Kasumi-1 (cell line): Measurements from ENCODE around the gene ACP2.

Experiments
- DNase-seq, 2 experiments: peaks; one replicate each; lab custom pipeline; 2025; lab: John Stamatoyannopoulos, UW

The ACP2 gene, protein sequence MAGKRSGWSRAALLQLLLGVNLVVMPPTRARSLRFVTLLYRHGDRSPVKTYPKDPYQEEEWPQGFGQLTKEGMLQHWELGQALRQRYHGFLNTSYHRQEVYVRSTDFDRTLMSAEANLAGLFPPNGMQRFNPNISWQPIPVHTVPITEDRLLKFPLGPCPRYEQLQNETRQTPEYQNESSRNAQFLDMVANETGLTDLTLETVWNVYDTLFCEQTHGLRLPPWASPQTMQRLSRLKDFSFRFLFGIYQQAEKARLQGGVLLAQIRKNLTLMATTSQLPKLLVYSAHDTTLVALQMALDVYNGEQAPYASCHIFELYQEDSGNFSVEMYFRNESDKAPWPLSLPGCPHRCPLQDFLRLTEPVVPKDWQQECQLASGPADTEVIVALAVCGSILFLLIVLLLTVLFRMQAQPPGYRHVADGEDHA

DNA sequence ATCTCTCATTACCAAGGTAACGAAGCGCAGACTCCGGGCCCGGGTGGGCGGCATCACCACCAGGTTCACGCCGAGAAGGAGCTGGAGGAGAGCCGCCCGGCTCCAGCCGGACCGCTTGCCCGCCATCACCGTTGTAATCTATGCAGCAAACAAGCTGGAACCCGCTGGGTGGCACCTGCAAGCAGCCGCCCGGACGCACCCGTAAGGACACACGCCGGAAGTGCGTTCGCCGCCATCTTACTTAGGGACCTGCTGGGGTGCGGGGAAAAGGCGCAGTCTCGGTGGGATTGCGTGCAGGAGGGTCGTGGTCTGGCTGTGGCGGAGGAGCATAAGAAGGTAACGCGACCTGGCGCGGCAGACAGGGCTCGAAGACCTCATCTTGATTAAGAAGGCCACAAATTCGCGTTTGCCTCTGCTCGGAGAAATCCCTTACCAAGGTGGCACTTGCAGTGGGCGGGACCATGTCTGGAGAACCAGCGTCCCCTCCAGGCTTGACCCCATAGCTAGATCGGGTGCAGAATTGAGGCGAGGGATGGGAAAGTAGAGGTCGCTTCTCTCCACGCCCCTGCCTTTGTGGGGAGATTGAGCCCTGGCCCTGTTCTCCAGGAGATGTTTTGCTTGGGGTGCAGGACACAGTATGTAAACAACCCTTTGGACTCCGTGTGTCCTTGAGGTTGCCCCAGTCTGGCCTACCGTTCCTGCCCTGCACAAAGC, at the start of gene ACP2:
ACP2 (minus strand) TSS at position 151 of the 714 bp plus-strand sequence; CDS start at position 126, 25 bp downstream.
- peak; percentile 71 to 88 for DNase-seq

DNA sequence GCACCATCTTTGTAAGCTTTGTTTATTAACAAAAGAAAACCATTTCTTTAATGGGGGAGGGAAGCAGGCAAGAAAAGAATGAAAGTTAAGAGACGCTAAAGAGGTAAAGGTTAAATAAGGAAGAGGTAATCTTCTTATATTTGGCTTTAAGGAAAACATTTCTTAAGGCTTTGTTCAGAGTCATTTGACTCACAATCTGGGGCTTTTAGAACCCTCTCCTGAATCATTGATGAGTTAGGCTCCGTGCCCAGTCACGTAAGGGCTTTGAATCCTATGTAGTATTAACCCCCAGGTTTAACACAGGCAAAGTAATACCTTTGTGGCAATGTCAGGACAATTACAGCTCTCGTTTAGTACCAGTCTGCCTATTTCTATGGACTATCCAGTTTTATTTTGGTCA, 47.4 kb upstream of the ACP2 start:
- no peak for DNase-seq

DNA sequence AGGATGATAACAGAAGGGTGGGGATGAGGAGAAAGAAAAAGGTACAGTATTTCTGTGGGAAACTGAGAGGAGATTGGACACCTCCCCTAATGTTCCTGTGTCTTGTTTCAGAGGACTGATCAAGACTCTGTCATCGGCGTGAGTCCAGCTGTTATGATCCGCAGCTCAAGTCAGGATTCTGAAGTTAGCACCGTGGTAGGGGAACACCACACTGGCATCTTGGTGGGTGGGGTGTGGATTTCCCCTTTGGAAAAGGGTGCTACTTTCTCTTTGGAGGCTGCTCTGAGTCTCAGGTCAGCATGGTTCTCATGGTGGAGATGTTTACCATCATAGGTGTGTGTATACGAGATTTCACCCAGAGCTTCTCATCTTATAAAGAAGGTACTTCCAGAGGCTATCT, 46.8 kb upstream of the ACP2 start:
- no peak for DNase-seq

DNA sequence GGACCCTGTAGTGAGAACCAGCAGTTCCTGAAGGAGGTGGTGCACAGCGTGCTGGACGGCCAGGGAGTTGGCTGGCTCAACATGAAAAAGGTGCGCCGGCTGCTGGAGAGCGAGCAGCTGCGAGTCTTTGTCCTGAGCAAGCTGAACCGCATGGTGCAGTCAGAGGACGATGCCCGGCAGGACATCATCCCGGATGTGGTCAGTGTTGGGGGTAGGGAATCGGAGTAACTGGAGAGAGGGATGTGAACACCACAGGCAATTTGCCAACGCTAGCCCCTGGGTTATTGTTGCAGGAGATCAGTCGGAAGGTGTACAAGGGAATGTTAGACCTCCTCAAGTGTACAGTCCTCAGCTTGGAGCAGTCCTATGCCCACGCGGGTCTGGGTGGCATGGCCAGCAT, 41.2 kb upstream of the ACP2 start:
- no peak for DNase-seq

DNA sequence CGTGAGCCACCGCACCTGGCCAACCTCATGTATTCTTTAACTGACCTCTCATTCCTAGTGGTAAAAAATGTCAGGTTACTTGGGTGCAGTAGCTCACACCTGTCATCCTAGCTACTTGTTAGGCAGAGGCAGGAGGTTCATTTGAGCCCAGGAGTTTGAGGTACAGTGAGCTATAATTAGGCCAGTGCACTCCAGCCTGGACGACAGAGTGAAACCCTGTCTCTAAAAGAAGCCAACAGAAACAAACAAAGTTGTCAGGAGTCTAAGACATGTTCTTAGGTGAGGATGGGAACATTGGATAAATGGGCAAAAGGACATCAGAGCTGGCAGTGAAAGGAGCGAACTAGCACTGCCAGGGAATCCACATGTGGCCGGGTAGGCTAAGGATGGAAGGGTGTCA, 39.5 kb upstream of the ACP2 start:
- no peak for DNase-seq

DNA sequence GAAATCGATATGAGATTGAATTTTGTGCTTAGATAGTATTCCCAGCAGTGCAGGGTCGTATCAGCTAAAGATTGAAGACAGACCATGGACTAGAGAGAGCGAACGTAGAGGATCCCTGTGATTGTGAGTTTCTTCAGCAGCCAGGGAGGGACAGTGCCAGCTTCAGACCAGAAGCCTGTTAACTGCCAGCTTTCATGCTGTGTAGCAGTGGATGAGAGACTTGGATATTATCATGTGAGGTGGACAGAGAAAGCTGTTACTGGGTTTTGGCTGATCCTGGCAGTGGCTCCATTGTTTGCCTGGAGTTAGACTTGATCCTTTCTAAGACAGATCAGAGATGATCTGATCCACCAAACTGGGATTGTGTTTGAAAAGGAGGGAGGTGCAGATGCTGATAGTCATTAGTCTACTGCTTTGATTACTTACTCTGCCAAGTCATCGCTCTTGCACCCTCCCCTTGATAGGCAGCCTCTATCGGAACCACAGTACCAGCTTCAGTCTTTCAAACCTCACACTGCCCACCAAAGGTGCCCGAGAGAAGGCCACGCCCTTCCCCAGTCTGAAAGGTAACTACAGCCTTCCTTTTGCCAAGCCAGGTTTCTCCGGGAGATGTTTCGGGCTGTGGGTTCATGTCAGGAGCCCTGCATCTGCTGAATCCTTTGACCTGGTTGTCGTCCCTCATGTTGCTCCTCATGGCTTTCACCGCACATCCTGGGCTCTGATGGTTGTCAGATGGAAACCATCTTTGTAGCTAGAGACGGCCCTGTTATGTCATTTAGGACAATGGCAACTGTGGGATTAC, 37.6 kb upstream of the ACP2 start:
- DNase-seq: no peak

- no peak for DNase-seq
These were observed 35.5 kb upstream of the ACP2 start for GRCh38 chr11:47284151-47284550.

DNA sequence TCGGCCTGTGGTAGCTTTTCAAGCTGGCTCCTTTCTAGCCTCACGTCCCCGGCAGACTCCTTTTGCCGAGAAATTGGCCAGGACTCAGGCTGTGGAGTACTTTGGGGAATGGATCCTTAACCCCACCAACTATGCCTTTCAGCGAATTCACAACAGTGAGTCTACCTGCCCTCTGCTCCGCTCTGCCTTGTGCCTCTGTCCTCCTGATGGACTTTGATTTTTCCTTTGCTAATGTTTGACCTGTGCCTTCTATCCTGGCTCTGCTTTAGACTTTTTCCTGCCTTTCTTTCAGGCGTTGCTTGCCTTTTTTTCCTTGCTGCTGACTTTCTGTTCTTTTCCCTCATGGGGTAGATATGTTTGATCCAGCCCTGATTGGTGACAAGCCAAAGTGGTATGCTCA, 33.8 kb upstream of the ACP2 start:
- no peak for DNase-seq

DNA sequence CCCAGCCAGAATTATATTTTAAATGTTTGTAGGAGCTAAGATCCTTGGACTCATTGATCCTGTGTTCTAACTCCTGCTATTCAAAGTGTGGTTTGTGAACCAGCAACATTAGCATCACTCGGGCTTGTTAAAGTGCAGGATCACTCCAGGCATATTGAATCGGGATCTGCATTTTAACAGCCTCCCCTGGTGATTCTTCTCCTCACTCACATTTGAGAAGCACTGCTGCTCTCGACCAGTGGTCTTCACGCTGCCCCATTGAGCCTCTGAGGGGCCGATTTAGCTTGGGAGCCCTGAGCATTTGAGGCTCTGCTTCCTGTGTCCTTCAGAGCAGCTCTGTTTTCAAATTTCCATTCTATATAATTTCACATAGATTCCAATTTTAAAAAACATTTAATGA, 32.2 kb upstream of the ACP2 start:
- no peak for DNase-seq

GRCh38 chr11:47280099-47280498, 31.5 kb upstream of the ACP2 start:
- no peak for DNase-seq

DNA sequence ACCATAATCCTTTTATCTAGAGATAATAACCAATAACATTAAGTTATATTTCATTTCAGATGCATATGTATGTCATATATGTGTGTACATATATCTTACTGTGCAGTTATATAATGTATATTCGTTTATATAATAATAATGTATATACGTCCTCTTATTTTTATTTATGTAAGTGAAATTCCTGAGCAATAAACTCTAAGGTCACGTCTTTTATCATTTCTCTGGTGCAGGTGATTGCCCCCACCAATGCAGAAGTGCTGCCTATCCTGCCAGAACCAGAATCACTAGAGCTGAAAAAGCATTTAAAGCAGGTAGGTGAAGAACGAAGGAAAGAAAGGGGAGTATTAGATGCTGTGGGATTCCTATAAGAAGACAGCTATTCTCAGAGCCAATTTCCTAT, 30.2 kb upstream of the ACP2 start:
- DNase-seq: no peak

DNA sequence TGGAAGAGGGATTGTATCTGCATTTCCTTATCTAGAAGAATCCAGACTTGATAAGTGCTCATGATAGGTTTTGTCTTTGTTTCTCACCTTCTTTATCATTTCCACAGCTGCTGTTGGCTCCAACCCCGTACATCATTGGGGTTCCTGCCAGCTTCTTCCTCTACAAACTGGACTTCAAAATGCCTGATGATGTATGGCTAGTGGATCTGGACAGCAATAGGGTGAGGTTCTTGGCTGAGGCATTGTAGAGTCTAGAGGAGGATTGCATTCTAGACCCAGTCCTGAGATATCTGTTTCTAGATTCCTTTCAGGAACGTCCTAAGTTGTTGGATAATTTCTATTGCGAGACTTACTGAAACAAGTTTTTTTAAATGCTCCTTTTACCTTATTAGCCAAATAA, 29.4 kb upstream of the ACP2 start:
- DNase-seq: no peak

DNA sequence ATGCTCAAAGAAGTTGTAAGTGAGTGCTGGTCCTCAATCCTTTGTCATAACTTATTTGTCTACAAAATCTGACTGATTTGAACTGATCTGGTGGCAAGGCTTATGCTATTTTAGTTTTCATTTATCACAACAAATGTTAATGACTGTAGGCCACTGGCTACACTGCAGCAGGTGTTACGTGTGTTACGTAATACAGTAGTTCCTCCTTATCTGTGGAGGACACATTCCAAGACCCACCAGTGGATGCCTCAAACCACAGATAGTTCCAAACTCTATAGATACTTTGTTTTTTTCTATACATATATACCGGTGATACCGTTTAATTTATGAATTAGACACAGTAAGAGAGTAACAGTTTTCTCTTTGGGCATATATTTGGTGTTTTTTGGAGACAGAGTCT, 28.3 kb upstream of the ACP2 start:
- no peak for DNase-seq

- DNase-seq: no peak
These were observed 26.1 kb upstream of the ACP2 start for GRCh38 chr11:47274495-47275235.

- peak; percentile 46 to 70 for DNase-seq
These were observed 24.1 kb upstream of the ACP2 start for GRCh38 chr11:47272706-47273105.

DNA sequence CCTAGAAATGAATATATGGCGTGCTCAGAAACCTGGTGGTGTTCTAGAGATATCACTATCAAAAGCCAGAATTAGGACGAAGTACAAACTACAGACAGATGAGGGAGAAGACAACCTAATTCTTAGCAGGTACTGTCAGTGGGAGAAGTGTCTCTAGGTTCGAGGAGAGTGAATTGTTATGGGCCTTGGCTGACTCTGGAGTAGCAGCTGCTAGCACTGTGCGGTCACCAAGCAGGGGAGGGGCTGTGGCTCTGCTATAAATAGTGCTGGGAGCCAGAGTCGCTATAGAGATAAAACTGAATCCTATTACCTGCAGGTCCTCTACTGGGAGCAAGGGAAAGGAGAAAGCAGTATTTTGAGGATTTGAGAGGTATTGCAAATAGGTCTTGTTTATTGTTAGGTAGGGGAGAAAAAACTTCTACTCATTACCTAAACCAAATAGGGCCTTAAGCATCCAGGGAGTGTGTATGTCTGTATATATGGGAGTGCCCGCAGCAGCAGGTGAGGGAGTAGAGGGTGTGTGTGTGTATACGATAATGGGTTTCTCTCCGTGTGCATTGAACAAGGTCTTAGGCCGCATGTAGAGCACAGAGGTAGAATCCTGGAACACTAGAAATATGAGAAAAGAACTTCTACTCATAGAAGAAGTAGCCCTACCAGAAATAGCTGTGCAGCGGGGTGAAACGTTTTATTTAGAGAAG, 23.5 kb upstream of the ACP2 start:
- DNase-seq: no peak

GRCh38 chr11:47271328-47271727, 22.7 kb upstream of the ACP2 start:
- peak in 1 of 2 experiments; percentile 7 for DNase-seq

- peak; percentile 49 to 51 for DNase-seq
These were observed 22.0 kb upstream of the ACP2 start for GRCh38 chr11:47270331-47271271.

DNA sequence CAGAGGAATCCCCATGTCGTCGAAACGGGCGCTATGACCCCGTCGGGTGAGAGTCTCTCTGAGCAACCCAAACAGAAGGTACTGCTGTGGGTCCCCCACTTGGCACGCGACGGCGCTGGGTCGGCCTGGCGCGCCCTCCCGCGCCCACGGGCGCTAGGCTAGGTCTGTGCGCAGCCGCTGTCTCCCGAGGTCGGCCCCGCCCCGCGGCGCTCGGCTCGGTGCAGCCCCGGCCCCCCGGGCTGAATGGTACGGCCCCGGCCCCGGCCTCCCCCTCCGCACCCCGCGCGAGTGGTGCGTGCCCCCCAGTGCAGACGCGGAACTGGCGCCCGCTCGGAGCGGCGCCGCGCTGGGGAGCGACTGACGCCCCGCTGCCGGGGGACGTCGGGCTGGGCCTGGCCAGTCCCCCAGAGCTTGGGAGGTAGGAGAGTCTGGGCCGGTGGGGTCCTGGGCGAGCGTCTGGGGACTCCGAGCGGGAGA, 21.3 kb upstream of the ACP2 start, which contains the start of gene MADD:
MADD (plus strand) TSS at position 305 of the 477 bp plus-strand sequence.
- DNase-seq: peak; percentile 72
